Cerebellar cortex (tissue), 1 donor: ENCODE measurements around the gene PTPRG.

Source experiments
- DNase-seq: peaks from one replicate; pipeline ENCODE4 v3.0.0-alpha.2; 2015; ENCODE audit warnings: low spot score

Gene PTPRG

DNA sequence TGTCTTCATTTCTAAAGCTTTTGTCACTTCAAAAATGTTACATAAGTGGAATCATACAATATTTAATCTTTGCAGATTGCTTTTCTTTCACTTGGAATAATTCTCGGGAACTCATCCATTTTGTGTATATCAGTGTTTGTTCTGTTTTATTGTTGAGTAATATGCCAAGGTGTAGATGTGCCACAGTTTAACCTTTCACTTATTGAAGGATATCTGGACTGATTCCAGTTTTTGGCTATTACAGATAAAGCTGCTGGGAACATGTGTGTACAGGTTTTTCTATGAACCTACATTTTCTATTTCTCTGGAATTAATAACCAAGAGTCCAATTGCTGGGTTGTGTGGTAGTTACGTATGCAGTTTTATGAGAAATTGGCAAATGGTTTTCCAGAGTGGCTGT lies 334.9 kb downstream of the PTPRG start:
- DNase-seq, result no peak

DNA sequence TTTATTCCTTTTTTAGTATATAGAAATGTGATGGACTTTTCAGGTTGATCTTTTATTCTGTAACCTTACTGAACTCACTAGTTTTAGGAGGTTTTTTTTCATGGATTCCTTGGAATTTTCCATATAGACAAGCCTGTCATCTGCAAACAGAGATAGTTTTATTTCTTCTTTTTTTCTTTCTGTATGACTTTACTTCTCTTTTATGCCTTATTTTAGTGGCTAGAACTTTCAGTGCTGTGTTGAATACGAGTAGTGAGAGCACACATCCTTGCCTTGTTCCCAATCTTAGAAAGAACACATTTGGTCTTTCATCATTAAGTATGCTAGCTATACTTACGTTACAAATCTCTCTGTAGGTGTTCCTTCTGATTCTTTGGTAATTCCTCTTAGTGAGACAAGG lies 336.5 kb downstream of the PTPRG start:
- DNase-seq, result no peak

DNA sequence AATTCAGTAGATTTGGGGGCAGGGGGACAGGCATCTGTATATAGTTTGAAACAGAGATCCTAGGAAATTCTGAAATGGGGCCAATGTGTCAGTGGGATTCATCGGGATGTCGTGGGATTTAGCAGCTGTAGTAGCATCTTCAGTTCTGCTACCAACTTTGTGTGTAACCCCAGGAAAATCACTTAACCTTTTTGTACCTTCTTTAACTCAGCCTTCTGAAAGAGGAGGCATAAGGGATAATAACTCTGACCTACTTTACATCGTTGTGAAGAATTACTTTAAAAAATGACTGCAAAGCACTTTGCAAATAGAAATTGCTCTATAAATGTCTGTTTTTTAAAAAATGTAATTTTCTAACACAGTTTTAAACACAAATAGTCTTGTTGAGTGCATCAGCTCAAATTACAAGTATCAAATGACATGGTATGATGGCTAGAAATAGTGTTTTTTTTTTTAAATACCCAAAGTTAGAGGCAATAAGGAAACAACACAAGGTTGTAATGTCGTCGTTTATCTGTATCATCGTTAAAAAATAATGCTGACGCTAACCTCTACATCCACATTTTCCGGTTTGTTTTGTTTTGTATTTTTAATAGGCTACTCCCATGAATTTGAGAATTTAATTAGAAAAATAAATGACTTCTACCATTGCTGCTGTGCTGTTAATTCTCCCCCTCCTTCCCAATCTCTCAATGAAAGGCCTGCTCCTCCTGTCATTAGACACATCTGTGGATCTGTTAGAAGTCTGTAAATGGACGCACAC lies 338.5 kb downstream of the PTPRG start:
- DNase-seq, result no peak

DNA sequence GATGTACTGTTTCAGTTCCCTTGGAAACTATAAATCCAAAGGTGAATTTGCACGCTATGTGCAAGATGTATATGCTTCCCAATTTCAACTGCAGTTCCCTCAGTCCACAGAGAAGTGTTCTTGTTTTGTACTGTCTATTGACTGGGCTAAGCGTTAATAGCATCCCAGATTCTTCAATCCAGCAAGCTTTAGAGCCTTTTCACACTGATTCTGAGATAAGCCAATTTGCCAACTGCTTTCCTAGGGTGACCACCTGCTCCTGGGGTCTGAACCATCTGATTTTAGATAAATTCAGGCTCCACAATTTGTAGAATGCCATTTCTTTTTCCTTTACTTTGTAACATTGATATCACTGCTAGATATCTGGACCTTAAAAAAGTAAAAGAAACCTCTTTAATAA lies 340.1 kb downstream of the PTPRG start:
- peak; percentile 87 for DNase-seq

DNA sequence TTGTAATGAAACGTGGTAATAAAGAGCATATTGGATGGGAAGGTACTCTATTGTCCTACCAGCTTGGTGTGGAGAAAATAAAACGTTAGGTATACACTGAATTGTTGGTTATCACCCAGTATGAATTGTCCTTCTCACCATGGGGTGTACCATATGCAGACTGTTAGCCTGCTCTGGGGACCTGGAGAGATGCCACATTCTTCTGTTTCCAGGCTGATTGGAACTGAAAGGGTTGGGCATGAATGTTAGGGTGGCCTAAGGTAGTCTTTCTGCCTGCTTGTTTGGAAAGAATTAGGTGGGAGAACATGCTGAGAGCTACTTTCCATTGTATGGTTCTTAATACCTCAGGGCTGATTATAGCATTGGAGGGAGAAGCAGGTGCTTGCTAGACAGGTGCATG lies 340.6 kb downstream of the PTPRG start:
- DNase-seq, result peak; percentile 88

DNA sequence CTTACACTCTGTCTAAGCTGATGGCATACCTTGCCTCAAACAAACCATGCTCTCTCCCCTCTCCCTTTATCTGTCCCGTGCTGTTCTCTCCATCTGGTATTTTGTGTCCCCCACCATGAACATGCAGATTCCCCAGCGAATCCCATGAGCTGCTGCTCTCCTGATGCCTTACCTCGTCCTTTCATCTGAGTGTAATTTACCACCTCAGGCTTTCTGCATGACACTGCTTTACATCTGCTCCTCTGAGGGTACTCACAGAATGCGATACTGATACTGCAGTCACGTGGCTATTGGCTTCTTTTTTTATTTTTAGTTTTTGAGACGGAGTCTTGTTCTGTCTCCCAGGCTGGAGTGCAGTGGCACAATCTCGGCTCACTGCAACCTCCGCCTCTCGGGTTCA lies 341.7 kb downstream of the PTPRG start:
- no peak for DNase-seq

DNA sequence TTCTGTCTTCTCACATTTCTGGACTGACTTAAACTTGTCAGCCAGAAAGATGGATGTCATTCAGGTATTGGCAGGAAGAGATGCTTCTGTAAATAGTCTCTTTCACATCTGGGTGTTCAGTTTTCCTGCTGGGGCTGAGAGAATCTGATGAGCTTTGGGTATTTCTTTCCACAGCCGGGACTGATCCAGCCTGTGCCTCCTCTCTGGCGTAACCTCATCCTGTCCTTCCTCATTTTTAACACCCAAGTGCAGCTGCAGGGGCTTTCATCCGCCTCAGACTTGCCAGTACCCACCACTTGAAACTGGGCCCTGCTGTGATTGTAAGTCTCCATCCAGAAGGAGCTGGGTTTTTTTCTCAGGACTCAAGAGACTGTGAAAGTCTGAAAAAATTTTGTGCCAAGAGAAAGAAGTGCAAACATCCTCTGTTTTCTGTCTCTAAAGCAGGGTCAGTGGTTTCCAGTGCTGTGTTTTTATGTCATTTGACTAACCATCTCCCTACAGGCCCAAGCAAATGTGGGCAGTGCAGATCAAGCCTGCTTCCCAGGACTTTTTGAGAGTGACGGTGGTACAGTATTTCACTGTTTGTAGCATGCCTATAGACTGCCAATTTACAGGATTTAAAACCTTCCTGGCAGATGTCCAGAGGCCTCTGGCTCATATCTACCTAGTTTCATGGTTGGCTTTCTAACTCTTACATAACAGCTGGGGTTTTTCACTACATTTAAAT lies 342.7 kb downstream of the PTPRG start:
- DNase-seq, result peak; percentile 63

DNA sequence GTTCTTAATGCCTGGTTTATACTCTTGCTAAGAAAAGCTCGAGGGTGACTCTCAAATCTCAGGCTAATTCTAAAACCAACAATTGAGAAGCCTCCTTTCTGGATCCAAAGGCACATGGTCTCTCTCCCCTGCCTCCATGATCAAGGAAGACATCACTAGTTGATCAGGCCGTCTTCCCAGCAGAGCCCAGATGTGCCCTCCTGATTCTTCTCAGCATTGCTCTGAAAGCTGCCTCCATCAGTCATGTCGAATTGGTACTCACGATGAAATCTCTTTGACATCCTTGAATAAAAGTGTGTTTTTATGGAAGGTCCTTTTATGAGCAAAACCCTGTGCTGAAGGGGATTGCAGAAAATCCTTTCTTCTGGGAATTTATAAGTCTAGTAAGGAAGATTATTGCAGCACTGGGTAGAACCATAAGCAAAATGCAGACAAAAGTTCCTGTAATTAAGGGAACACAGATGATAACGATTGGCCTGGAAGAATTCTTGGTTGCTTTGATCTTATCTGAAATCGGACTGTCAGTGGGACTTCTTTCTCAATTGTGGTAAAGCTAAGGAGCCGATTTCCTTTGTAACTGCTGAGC lies 345.9 kb downstream of the PTPRG start:
- DNase-seq, result no peak

DNA sequence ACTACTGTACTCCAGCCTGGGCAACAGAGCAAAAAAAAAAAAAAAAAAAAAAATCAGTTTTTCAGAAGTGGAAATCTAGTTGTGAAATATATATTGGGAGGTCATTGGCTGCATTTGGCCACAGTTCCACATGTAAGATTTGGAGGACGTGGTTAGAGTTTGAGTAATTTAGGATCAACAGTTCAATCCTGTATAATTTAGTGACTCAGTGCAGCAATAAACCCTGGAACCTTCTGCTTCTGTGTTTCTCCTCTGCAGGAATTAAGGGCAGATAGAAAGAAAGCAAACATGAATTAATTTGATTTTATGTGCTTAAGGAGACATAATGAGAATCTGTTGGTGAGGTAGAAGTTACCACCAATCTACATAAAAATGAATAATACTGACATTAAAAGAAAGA lies 347.0 kb downstream of the PTPRG start:
- no peak for DNase-seq

DNA sequence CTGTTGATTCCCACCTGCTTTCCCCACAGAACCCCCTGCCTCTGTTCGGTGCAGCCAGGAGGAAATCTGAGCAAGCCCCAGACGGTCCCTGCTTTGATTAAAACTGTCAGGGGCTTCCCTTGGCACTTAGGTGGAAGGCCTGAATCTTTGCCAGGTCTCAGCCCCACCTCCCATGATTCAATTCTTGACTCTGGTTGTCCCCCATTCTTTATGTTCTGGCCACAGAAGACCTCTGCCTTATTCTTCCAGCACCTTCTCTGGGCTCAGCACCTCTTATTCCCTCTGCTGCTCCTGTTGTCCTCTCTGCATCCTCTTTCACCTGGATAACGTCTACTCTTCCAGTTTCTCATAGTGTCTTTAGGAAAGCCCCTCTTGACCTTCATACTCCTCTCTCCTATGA lies 349.4 kb downstream of the PTPRG start:
- DNase-seq, result no peak

DNA sequence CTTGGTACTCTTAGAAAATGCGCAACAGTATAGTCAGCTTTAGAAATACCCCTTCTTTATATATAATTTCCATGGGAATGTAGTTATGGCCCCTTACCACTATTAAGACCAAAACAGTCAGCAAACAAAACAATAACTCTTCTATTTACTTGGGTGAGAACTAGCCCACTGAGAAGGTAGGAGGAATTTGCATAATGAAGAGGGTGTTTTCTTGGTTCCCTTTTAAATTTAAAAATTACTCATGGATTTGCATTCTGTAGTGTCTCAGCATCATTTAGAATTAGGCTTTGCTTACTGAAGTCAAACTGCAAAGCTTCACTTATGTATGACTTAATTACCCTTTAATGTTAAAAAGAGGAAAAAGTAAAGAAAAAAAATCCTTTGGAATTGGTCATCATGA lies 350.8 kb downstream of the PTPRG start:
- DNase-seq, result no peak

DNA sequence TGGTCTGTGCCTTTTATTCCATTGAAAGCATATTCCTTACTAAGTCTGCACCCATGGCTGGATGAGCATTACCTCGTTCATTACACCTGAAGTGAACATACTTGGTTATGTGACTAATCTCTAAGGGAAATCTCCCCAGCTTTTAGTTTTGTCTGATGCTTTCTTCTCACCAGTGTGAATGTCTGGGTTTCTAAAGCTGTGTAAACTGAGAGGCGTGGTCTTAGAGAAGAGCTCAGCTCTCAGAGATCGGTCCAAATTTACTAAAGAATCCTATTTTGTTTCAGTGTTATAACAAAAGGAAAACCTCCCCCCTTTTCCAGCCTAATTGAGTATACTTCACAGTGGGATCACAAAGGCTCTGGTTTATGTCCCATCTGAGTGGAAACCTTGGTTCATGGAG lies 352.3 kb downstream of the PTPRG start:
- no peak for DNase-seq

DNA sequence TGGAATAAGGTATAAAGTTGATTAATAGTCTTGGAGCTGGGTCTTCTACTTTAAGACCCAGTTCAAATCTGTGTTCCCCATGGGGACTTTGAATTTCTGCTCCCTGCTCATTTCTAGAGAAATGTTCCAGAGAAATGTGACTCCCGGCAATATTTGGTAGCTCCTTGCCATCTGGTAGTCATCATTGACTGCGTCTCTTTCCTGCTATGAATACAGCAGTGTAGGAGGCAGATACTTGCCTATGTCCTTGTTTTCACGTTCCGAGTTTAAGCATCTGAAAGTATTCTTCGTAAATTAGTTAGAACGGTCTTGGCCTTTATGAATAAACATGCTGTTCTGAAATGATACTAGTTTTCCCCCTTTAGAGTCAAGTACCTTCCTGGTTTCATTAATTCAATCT lies 352.9 kb downstream of the PTPRG start:
- DNase-seq, result no peak

DNA sequence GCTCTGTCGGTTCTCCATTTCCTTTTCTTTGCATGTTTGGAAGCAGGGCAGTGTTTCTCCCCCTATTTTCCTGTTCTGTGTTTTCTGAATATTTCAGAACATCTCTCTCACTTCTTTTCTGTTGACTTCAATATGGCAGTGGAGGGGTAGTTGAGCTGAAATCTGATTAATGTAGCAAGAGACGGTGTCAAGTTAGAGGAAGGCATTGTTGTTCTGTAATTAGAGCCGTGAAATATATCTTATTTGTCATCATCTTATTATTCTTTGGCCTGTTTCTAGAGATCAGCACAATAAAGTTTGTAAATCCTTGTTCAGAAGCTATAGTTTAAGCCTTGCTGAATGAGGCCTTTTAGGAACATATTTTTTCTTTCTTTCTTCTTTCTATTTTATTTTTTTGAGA lies 353.9 kb downstream of the PTPRG start:
- no peak for DNase-seq

DNA sequence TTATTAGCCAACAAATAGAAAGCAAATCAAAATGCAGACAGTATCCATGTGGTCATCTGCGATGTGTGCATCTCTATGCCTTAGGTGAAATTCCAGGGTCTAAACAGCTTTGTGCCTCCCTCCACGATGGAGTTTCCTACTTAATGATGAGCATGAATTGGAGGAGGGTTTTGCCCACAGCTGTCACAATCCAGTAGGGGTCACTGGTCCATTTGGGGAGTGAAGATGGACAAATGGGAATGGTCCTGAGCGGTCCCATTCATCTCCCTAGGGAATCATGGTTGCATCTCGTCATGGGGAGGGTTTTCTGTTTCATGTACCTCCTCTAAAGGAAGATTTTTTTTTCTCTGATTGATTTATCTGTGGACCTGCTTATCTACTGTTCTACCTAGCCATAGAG lies 358.0 kb downstream of the PTPRG start:
- no peak for DNase-seq

DNA sequence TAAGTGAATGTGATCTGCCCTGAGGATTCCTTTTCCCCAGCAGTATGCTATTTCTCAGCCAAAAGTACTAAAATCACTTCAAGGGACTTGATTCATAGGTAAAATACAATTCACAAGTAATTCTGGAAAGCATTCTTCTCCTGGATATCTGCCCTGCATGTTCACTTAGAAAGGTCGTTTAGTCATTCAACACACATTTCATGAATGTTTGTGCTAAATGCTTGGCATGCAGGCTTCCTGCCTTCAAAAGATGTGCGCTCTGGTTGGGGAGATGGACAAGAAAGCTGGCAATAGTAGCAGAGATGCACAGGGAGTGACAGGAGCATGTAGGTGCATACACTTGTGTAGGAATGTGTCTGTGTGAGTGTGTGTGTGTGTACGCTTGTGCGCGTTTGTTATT lies 360.7 kb downstream of the PTPRG start:
- DNase-seq, result no peak

DNA sequence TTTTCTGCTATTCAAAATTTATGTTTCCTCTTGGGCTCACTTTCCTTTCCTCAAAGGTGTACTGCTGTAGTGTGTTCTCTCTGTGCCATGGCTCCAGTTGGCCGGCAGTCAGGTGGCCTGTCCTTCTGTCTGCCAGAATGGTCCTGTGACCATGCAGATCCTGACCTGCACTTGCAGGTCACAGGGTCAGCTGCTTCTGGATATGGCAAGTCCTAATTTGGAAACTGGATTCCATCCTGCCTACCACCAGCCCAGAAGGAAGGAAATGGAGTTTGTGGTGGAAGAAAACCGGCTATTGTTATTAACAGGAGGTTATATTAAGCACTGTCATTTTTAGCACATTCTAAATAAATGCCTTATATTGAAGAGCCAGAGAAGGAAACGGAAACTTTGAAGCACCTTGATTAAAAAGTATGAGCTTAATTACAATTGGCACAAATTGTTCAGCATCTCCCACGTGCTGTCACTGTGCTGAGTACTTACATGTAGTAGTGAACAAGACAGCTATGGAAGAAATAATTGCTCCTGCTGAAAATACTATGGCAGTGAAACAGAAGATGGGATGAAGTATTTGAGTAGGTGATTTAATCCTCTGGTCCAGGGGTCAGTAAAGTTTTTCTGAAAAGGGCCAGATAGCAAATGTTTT lies 362.8 kb downstream of the PTPRG start:
- DNase-seq, result no peak

DNA sequence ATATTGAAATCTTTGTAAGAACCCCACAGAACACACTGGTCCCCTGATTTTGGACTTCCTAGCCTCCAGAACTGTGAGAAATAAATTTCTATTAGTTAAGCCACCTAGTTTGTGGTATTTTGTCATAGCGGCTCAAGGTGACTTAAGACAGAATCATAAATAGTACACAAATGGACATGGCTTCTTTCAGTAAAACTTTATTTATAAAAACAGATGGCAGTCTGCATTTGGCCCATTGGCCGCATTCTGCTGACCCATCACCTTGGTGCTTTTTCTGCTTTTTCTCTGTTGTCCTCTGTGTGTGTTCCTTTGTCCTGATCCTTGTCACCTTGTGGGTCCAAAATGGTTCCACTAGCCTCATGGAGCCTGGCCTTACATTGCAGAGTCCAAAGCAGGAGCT lies 363.6 kb downstream of the PTPRG start:
- DNase-seq, result no peak

DNA sequence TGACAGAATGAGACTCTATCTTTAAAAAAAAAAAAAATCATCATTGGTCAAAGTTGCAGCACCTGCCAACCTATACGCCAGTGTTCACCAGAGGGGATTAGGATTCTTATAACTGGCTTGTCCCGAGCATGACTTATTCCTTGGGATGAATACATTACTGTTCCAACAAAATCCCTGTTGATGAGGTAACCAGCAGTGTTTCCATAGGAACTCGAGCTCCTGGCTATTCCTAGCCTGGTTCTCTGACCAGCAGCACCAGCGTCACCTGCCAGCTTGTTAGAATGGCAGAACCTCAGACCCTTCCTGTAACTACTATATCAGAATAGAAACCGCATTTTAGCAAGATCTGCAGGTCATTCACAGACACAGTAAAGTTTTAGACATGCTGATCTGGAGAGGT lies 364.4 kb downstream of the PTPRG start:
- DNase-seq, result no peak

DNA sequence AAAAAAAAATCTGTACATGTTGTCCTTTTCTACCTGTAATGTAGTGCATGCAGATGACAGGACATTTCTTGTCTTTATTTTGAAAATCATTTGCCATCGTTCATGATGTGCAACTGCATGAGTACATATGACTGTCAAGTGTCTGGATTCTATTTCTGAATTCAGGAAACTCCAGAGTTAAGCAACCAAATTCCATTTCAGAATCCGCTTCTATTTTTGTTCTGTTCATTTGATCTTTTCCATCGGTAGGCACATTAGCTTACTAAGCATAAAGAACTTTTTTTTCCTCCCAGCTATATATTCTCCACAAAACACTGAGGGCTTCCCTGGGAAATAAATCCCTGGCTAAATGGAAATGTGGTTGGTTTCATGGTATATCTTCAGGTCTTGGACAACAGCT lies 365.6 kb downstream of the PTPRG start:
- DNase-seq, result no peak

DNA sequence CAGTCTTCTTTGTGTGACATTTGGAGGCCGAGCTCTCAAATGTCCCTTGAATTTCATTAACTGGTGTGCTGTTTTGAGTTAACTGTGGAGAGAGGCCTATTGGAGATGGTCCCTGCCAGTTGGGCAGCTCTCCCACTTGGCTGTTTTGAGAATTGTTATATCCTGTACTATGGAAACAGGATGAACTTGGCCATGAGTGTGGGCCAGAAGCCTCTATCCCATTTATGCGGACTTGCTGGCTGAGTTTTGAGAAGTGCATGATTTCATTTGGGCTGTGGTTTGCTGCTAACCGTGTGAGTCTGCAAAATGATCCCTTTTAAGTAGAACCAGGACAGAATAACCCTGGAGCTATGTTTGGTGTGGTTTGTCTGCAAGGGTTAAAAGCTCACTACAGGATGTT lies 366.0 kb downstream of the PTPRG start:
- peak; percentile 98 for DNase-seq

DNA sequence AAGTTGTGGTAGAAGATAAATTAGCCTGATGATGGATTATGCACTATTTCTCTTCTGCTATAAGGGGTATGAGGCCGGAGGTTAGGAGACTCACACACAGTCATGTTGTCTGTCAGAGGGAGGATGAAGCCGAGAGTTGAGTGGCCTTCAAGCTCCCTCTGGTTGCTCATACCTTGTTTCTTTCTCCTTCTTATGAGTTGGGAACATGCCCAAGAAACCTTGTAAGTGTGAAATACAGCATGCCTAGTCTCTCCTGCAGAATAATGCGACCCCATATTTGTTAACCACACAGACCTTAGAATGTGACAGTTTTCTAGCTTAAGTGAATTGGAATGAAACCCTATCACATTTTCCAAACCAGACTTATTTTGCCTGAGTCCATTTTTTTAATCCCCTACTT lies 366.7 kb downstream of the PTPRG start:
- DNase-seq, result peak; percentile 43

DNA sequence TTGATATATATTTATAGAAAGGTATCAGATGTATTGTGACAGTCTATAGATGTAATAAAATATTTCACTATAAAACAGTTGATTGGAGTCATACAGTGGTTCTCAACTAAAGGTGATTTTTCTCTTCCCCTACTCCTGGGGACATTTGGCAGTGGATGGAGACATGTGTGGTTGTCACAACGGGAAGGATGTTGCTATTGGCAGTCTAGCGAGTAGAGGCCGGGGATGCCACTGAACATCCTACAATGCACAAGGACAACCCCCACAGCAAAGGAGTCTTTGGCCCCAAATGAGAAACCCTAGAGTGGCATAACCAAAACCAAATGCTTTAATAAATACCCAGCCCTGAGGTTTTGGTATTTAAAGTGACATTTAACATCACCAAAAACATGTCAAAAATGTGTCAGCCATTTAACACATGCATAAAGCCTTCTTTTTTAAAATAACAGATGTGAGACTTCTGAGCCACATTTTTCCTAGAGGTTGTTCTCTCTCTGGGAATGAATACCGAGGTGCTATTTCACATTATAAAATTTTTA lies 367.5 kb downstream of the PTPRG start:
- DNase-seq, result peak; percentile 66
